GM15510 (cell line): Measurements from ENCODE around the gene OR8U1.

Source experiments
- POLR2A ChIP-seq: IDR thresholded peaks from 3 replicates; pipeline ENCODE4 v1.6.1; 2011; ENCODE audit warnings: borderline replicate concordance; ENCODE audit not compliant: insufficient read length; ENCODE audit errors: extremely low read depth

Gene OR8U1

GRCh38 chr11:56375324-56375723, at the start of gene OR8U1:
Gene OR8U1, plus strand, starts transcription at chr11:56375624. Its CDS starts 0 bp downstream, at chr11:56375624.
- TF ChIP-seq POLR2A = no peak

GRCh38 chr11:56331861-56332491, 43.4 kb upstream of the OR8U1 start:
- no peak for TF ChIP-seq POLR2A

DNA sequence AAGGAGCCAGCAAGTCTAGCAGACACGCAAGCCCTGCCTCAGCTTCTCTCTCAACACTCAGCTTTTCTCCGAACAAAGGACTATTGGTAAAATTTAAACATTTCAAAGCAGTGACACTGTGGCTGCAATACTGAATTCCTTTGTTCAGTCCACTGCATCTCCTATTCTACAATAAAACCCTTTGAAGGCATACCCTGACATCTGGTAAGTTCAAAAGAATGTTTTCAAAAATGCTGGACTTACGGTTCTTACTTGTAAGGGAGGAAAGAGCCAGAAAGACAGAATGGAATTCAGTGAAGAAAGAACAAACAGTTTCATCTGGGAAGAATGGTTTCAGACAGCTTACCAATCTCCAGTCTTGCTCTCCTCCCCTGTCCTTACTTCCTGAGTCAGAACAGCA, 42.3 kb upstream of the OR8U1 start:
- no peak for TF ChIP-seq POLR2A

DNA sequence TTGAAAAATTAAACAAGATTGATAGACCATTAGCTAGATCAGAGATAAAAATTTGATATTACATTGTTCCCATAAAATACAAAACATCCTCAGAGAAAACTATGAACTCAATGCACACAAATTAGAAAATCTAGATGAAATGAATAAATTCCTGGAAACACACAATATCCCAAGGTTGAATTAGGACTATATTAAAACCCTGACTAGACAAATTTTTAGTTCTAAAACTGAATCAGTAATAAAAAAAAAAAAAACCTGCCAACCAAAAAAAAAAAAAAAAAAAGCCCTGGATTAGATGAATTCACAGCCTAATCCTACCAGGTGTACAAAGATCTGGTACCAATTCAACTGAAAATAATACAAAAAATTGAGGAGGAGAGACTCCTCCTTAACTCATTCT, 35.1 kb upstream of the OR8U1 start:
- TF ChIP-seq POLR2A = no peak

DNA sequence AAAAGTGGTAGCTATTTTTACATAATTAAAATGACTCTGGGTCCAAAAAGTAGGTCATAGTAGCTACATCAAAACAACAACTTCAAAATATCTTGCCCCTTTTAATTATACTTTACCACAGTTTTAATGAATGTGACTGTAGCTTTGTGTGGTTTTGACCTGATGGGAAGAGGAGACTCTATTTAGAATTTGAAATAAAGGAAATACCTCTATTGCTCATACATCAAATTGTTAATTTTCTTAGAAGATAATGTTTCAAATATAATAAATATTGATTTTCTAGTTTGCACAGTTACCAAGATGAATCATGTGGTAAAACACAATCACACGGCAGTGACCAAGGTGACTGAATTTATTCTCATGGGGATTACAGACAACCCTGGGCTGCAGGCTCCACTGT, 29.7 kb upstream of the OR8U1 start, which contains the start of gene OR8K1:
Gene OR8K1 (plus strand): TSS at position 301 of the 400 bp plus-strand sequence. CDS start 0 bp downstream, at position 301.
- no peak for TF ChIP-seq POLR2A

DNA sequence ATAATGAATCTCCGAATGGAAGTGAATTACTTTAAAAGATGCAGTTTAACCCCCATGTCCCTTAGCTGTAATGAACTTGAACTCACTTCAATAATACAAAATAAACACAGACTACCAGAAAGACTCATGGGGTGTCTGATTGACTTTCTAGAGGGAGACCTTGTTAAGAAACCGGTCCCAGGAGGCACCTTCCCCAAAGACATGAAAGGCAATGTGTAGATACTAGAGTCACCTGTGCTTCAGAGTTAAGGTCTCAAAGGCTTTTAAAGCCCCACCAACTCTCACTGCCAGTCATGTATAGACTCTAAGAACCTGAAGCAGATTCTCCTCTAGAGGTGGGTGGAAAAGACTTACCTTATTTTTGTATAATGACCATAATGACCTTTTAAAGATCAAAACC, 21.4 kb upstream of the OR8U1 start, which contains the start of gene OR8J1:
Gene OR8J1 (plus strand): TSS at position 301 of the 400 bp plus-strand sequence. CDS start 5,956 bp downstream, outside the sequence.
- TF ChIP-seq POLR2A = no peak

DNA sequence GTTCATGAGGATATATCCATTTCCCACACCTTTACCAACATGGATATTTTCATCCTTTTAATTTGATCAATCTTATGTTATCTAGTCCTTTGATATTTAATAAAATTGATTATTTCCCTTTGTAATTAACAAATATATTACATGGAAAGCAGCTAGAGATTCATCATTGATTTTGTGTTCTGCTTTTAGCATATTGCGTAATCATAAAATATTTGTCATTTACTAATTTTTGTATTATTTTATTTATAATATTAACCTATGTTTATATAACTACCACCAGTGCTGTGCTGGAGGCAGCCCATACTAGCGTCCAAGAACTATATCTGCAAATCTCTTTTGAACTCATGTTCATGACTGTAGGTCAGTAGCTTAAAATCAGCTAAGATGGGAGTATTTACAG, 4.7 kb downstream of the OR8U1 start:
- TF ChIP-seq POLR2A = no peak

GRCh38 chr11:56394381-56394780, 19.0 kb downstream of the OR8U1 start:
- TF ChIP-seq POLR2A = no peak

GRCh38 chr11:56396047-56396446, 20.6 kb downstream of the OR8U1 start:
- TF ChIP-seq POLR2A = no peak

- TF ChIP-seq POLR2A = no peak
Observed at GRCh38 chr11:56404393-56404792, 29.0 kb downstream of the OR8U1 start.

DNA sequence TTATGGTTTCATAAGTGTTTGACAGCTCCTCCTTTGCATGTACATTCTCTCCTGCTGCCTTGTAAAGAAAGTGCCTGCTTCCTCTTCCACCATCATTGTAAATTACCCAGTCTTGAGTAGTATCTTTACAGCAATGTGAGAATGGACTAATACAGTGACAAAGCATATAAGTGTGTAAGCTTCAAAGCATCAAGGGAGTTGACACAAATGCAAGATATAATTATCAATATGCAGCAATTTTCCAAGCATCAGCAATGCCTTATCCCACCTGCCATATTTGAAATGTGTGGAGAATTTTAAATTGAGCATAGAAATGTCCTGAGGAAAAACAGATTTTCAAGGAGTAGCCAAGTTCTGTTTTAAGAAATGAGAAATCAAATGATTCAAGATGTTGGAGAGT, 35.4 kb downstream of the OR8U1 start:
- TF ChIP-seq POLR2A = no peak

DNA sequence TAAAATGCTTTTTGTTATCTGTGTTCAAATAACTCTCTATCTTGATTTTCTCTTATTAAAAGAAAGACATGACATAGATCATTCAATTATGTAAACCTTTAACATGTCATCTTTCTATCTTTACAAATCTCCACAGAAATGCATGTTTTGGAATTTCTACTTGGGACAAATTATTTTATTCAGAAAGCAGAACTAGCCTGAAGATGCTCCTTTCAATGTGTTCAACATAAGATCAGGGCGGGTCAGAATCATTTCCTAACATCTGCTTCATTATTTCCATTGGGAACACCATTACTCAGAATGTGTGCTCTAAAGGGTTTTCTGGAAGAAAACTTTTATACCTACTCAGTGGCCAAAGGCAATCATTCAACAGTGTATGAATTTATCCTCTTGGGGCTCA, 37.0 kb downstream of the OR8U1 start, which contains the start of gene OR5AL1:
Gene OR5AL1 (plus strand): TSS at position 301 of the 400 bp plus-strand sequence.
- TF ChIP-seq POLR2A = no peak
